Measurements from ENCODE around the gene MAU2.

MAU2 gene

GRCh38 chr19:19352823-19353222 is 32.2 kb downstream of the MAU2 start:
- no peaks in the 10 kb centered on the region for H3K9me3 ChIP-seq (ENCODE audit: control insufficient read depth, insufficient read depth, low read length)
- no peaks in the 10 kb centered on the region for H3K4me1 ChIP-seq (ENCODE audit: control insufficient read depth, insufficient read depth, low read length)
- H3K27me3 ChIP-seq (ENCODE audit: control insufficient read depth, insufficient read depth, low read length), result no peaks in the 10 kb centered on the region
- peaks cover 44% of the 10 kb centered on the region for H3K36me3 ChIP-seq (ENCODE audit: control insufficient read depth, insufficient read depth, low read length)
- no peak overlapping the region for H3K9ac ChIP-seq (ENCODE audit: low read depth, low read length)
- no peak overlapping the region for H3K4me3 ChIP-seq (ENCODE audit: low read depth, low read length)

- H3K9me3 ChIP-seq (ENCODE audit: control insufficient read depth, insufficient read depth, low read length), result no peaks in the 10 kb centered on the region
- H3K4me1 ChIP-seq (ENCODE audit: control insufficient read depth, insufficient read depth, low read length), result no peaks in the 10 kb centered on the region
- no peak overlapping the region for H3K4me3 ChIP-seq (ENCODE audit: low read depth, low read length)
- H3K36me3 ChIP-seq (ENCODE audit: control insufficient read depth, insufficient read depth, low read length), result peaks cover 41% of the 10 kb centered on the region
- no peaks in the 10 kb centered on the region for H3K27me3 ChIP-seq (ENCODE audit: control insufficient read depth, insufficient read depth, low read length)
- H3K9ac ChIP-seq (ENCODE audit: low read depth, low read length), result no peak overlapping the region
These were observed 33.4 kb downstream of the MAU2 start for GRCh38 chr19:19354007-19354406.

DNA sequence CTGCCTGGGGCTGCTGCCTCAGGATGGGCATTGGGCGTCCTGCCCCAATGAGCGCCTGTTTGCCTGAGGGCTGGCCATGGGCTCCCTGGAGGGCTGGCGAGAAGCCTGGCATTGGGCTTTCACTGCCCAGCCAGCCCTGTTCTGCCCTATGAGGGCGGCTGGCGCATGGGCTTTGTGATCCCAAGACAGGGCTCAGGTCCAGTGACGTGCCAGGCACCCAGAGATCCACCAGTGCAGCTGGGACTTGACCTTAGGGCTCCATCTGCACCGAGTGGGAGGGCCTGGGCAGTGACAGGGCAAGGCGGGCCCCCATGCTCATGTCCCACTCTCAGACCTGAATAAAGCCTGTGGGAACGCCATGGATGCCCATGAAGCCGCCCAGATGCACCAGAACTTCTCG is 34.3 kb downstream of the MAU2 start:
- H3K4me3 ChIP-seq (ENCODE audit: low read depth, low read length), result no peak overlapping the region
- H3K9ac ChIP-seq (ENCODE audit: low read depth, low read length), result no peak overlapping the region
- peaks cover 34% of the 10 kb centered on the region for H3K36me3 ChIP-seq (ENCODE audit: control insufficient read depth, insufficient read depth, low read length)
- H3K4me1 ChIP-seq (ENCODE audit: control insufficient read depth, insufficient read depth, low read length), result no peaks in the 10 kb centered on the region
- H3K27me3 ChIP-seq (ENCODE audit: control insufficient read depth, insufficient read depth, low read length), result no peaks in the 10 kb centered on the region
- no peaks in the 10 kb centered on the region for H3K9me3 ChIP-seq (ENCODE audit: control insufficient read depth, insufficient read depth, low read length)

- Histone ChIP-seq H3K4me3 (ENCODE audit: low read depth, low read length) (no peak overlapping the region), H3K4me1 (ENCODE audit: control insufficient read depth, insufficient read depth, low read length) (no peaks in the 10 kb centered on the region), H3K9ac (ENCODE audit: low read depth, low read length) (no peak overlapping the region), H3K9me3 (ENCODE audit: control insufficient read depth, insufficient read depth, low read length) (no peaks in the 10 kb centered on the region), H3K36me3 (ENCODE audit: control insufficient read depth, insufficient read depth, low read length) (peaks cover 34% of the 10 kb centered on the region), H3K27me3 (ENCODE audit: control insufficient read depth, insufficient read depth, low read length) (no peaks in the 10 kb centered on the region)
These were observed 35.0 kb downstream of the MAU2 start for GRCh38 chr19:19355606-19356139.

GRCh38 chr19:19356500-19356899 is 35.9 kb downstream of the MAU2 start:
- Histone ChIP-seq H3K9ac (ENCODE audit: low read depth, low read length) (no peak overlapping the region), H3K9me3 (ENCODE audit: control insufficient read depth, insufficient read depth, low read length) (no peaks in the 10 kb centered on the region), H3K4me3 (ENCODE audit: low read depth, low read length) (no peak overlapping the region), H3K4me1 (ENCODE audit: control insufficient read depth, insufficient read depth, low read length) (no peaks in the 10 kb centered on the region), H3K36me3 (ENCODE audit: control insufficient read depth, insufficient read depth, low read length) (peaks cover 34% of the 10 kb centered on the region), H3K27me3 (ENCODE audit: control insufficient read depth, insufficient read depth, low read length) (no peaks in the 10 kb centered on the region)

DNA sequence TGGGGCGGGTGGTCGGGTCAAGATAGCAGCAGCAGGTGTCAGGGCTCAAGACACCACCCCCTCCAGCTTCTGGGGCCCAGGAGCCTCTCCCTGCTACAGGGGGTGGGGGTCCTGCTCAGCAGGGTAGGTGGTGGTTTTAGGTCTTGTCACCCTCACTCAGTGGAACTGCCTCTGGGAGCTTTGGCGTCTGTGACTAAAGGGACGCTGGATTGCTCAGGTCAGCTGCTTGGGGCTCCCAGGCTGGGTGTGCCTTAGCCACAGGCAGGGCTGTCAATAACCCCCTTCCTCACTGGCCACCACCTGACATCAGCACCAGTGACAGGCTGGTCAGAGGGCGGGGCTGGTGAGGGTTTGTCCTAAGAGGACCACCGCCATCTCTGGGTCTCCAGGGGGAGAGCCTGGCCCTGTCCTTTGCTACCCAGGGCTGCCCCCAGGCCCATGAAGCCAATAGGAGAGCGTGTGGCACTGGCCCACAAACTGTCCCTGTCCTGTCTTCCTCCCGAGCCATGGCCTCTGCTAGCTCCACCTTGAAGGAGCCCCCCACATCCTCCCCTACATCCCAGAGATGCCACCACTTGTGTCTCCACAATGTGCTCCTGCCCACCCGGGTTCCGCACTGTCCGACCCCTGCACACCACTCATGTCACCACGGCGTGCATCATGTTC is 36.4 kb downstream of the MAU2 start:
- no peak overlapping the region for H3K4me3 ChIP-seq (ENCODE audit: low read depth, low read length)
- H3K27me3 ChIP-seq (ENCODE audit: control insufficient read depth, insufficient read depth, low read length), result no peaks in the 10 kb centered on the region
- no peaks in the 10 kb centered on the region for H3K4me1 ChIP-seq (ENCODE audit: control insufficient read depth, insufficient read depth, low read length)
- H3K9me3 ChIP-seq (ENCODE audit: control insufficient read depth, insufficient read depth, low read length), result no peaks in the 10 kb centered on the region
- peaks cover 33% of the 10 kb centered on the region for H3K36me3 ChIP-seq (ENCODE audit: control insufficient read depth, insufficient read depth, low read length)
- no peak overlapping the region for H3K9ac ChIP-seq (ENCODE audit: low read depth, low read length)

GRCh38 chr19:19361075-19361594 is 40.5 kb downstream of the MAU2 start:
- peaks cover 3% of the 10 kb centered on the region for H3K36me3 ChIP-seq (ENCODE audit: control insufficient read depth, insufficient read depth, low read length)
- H3K27me3 ChIP-seq (ENCODE audit: control insufficient read depth, insufficient read depth, low read length), result no peaks in the 10 kb centered on the region
- H3K4me1 ChIP-seq (ENCODE audit: control insufficient read depth, insufficient read depth, low read length), result no peaks in the 10 kb centered on the region
- no peak overlapping the region for H3K9ac ChIP-seq (ENCODE audit: low read depth, low read length)
- no peaks in the 10 kb centered on the region for H3K9me3 ChIP-seq (ENCODE audit: control insufficient read depth, insufficient read depth, low read length)
- H3K4me3 ChIP-seq (ENCODE audit: low read depth, low read length), result no peak overlapping the region

DNA sequence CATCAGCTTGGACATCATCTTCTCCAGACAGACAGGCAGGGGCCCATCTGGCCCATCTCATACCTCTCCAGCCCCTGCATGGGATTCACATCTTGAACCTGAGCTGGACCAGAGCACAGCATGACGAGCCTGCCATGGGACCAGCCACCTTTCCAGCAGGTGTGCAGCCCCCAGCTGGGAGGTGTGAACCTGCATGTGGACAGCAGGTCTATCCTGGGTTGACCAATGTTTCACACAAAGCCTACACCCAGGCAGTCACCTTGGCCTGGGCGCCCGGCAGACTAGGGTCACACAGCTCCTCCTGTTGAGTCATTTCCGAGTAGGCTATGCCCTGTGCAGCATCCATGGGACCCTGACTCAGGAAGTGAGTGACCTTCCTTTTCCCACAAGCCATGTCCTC is 41.4 kb downstream of the MAU2 start:
- Histone ChIP-seq H3K4me1 (ENCODE audit: control insufficient read depth, insufficient read depth, low read length) (no peaks in the 10 kb centered on the region), H3K27me3 (ENCODE audit: control insufficient read depth, insufficient read depth, low read length) (no peaks in the 10 kb centered on the region), H3K36me3 (ENCODE audit: control insufficient read depth, insufficient read depth, low read length) (no peaks in the 10 kb centered on the region), H3K4me3 (ENCODE audit: low read depth, low read length) (no peak overlapping the region), H3K9me3 (ENCODE audit: control insufficient read depth, insufficient read depth, low read length) (no peaks in the 10 kb centered on the region), H3K9ac (ENCODE audit: low read depth, low read length) (no peak overlapping the region)

- Histone ChIP-seq H3K9me3 (ENCODE audit: control insufficient read depth, insufficient read depth, low read length) (no peaks in the 10 kb centered on the region), H3K4me1 (ENCODE audit: control insufficient read depth, insufficient read depth, low read length) (no peaks in the 10 kb centered on the region), H3K27me3 (ENCODE audit: control insufficient read depth, insufficient read depth, low read length) (no peaks in the 10 kb centered on the region), H3K4me3 (ENCODE audit: low read depth, low read length) (no peak overlapping the region), H3K9ac (ENCODE audit: low read depth, low read length) (no peak overlapping the region), H3K36me3 (ENCODE audit: control insufficient read depth, insufficient read depth, low read length) (no peaks in the 10 kb centered on the region)
These were observed 46.1 kb downstream of the MAU2 start for GRCh38 chr19:19366434-19367396.

DNA sequence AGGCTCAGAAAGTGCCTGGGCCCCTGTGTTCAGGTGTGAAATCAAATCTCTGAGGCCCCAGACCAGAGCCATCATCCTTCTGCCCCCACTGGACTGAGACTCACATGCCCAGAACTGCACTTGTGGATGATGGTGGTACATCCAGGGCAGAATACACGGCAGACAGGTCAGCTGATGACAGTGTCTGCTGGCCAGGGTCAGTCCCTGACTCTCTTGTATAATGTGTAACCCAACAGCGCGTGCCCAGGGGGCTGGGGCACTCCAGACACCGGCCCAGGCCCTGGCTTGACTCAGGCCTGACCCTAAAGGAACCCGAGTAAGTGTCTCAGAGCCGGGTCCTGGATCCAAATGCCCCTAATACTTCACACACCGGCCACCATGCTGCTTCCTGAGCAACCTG is 47.5 kb downstream of the MAU2 start:
- Histone ChIP-seq H3K27me3 (ENCODE audit: control insufficient read depth, insufficient read depth, low read length) (no peaks in the 10 kb centered on the region), H3K9ac (ENCODE audit: low read depth, low read length) (no peak overlapping the region), H3K36me3 (ENCODE audit: control insufficient read depth, insufficient read depth, low read length) (no peaks in the 10 kb centered on the region), H3K4me3 (ENCODE audit: low read depth, low read length) (no peak overlapping the region), H3K4me1 (ENCODE audit: control insufficient read depth, insufficient read depth, low read length) (no peaks in the 10 kb centered on the region), H3K9me3 (ENCODE audit: control insufficient read depth, insufficient read depth, low read length) (no peaks in the 10 kb centered on the region)

DNA sequence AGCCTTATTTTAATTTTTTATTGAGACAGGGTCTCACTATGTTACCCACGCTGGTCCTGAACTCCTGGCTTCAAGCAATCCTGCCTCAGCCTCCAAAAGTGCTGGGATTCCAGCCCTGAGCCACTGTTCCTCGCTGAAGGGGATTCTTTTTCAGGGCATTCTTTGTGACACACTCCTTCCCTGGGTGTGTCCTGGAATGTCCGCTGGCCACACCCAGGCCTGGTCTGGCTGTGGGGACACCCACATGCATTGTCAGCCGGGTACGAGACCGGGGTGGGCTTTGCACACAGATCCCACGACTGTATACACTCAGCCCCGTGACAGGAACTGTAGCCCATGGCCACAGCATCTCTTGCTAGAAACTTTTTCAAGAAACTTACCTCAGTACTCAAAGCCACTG is 50.4 kb downstream of the MAU2 start:
- Histone ChIP-seq H3K9me3 (ENCODE audit: control insufficient read depth, insufficient read depth, low read length) (no peaks in the 10 kb centered on the region), H3K9ac (ENCODE audit: low read depth, low read length) (no peak overlapping the region)

More for the DNA sequence above, 50.4 kb downstream of the MAU2 start:
- Histone ChIP-seq H3K36me3 (ENCODE audit: control insufficient read depth, insufficient read depth, low read length) (no peaks in the 10 kb centered on the region), H3K4me3 (ENCODE audit: low read depth, low read length) (no peak overlapping the region), H3K4me1 (ENCODE audit: control insufficient read depth, insufficient read depth, low read length) (peaks cover 2% of the 10 kb centered on the region), H3K27me3 (ENCODE audit: control insufficient read depth, insufficient read depth, low read length) (no peaks in the 10 kb centered on the region)
